Measurements from ENCODE around the gene CCDC40. TPM values are rescaled to one million over a fixed set of nuclear protein-coding genes. Genes with fewer than 3 reads are reported as not detected.
"Not testable (repeated sequence)": the region's sequence is repeated elsewhere in the genome, so short reads cannot be mapped to it uniquely, and the experiment has no call there.

The CCDC40 gene
- total and polyA plus RNA-seq, 2 experiments from 2014 or later, result 2.4 to 3.0 TPM

DNA sequence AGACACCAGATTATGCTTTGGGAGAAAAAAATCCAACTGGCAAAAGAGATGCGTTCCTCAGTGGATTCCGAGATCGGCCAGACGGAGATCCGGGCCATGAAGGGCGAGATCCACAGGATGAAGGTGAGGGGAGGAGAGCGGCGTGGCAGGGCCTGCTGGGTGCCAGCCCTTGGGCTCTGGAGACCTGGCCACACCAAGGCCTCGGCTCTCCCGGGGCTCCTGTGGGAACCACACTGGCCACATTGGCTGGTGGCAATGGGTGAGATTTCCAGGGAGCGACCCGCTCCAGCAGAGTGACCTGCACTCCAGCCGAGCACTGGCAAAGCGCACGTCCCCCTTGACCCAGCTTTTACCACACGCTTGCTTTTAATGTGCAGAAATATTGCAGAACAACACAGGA lies 53.3 kb downstream of the CCDC40 start:
- H3K27me3 ChIP-seq (replicated peaks; ENCODE audit: insufficient read depth), result no peaks in the 10 kb centered on the region
- TF ChIP-seq EZH2phosphoT487 (IDR thresholded peaks at IDR 0.05; ENCODE audit: insufficient read depth, low read depth) (no peak), EZH2 (IDR thresholded peaks at IDR 0.05; ENCODE audit: insufficient read depth, poor library complexity, severe bottlenecking) (no peak)

DNA sequence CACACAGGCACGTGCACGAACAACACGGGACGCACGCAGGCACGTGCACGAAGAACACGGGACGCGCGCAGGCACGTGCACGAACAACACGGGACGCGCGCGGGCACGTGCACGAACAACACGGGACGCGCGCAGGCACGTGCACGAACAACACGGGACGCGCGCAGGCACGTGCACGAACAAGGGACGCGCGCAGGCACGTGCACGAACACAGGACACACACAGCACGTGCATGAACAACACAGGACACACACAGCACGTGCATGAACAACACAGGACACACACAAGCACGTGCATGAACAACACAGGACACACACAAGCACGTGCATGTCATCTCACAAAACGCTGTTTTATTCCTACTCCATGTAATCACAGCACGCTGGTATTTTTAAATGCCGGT lies 53.7 kb downstream of the CCDC40 start:
- H3K9me2 ChIP-seq (ENCODE audit: insufficient read depth); H3K4me1 ChIP-seq (ENCODE audit: insufficient read depth); H3K27ac ChIP-seq; H3K27me3 ChIP-seq (replicated peaks; ENCODE audit: insufficient read depth); H3K36me3 ChIP-seq (ENCODE audit: low read depth); H4K20me1 ChIP-seq (ENCODE audit: insufficient read depth); H3F3A ChIP-seq (ENCODE audit: insufficient read depth); H3K79me2 ChIP-seq (ENCODE audit: insufficient read depth); H3K4me2 ChIP-seq (ENCODE audit: unreplicated experiment); DNase-seq; H3K4me3 ChIP-seq; H3K9ac ChIP-seq; in situ Hi-C loops (cut with MboI); H3K9me3 ChIP-seq (ENCODE audit: low read depth); H2AFZ ChIP-seq: not testable (repeated sequence)
- 87 to 91% methylated on average over 39 to 44 of the region's 44 CpGs for WGBS, 2 experiments (ENCODE audit: low coverage in 1 of 2, low lambda C conversion rate in 2 of 2, missing lambda C conversion rate in 2 of 2)

More for the DNA sequence above, 53.3 kb downstream of the CCDC40 start:
- in situ Hi-C loops (cut with MboI), result no loop called here
- H3K36me3 ChIP-seq (ENCODE audit: low read depth), result no peaks in the 10 kb centered on the region
- no peaks in the 10 kb centered on the region for H3K9me3 ChIP-seq (ENCODE audit: low read depth)
- DNase-seq, result no peak
- H2AFZ ChIP-seq, result no peak overlapping the region
- H3K4me3 ChIP-seq, result no peak overlapping the region
- H3K4me2 ChIP-seq (ENCODE audit: unreplicated experiment), result no peak overlapping the region
- no peaks in the 10 kb centered on the region for H3K79me2 ChIP-seq (ENCODE audit: insufficient read depth)
- no peaks in the 10 kb centered on the region for H4K20me1 ChIP-seq (ENCODE audit: insufficient read depth)
- H3F3A ChIP-seq (ENCODE audit: insufficient read depth), result no peaks in the 10 kb centered on the region
- H3K27ac ChIP-seq, result no peak overlapping the region
- WGBS, 2 experiments (ENCODE audit: low coverage in 1 of 2, low lambda C conversion rate in 2 of 2, missing lambda C conversion rate in 2 of 2), result 89 to 92% methylated on average over 11 to 16 of the region's 16 CpGs
- H3K9ac ChIP-seq, result no peak overlapping the region
- no peaks in the 10 kb centered on the region for H3K4me1 ChIP-seq (ENCODE audit: insufficient read depth)
- H3K9me2 ChIP-seq (ENCODE audit: insufficient read depth), result no peaks in the 10 kb centered on the region

DNA sequence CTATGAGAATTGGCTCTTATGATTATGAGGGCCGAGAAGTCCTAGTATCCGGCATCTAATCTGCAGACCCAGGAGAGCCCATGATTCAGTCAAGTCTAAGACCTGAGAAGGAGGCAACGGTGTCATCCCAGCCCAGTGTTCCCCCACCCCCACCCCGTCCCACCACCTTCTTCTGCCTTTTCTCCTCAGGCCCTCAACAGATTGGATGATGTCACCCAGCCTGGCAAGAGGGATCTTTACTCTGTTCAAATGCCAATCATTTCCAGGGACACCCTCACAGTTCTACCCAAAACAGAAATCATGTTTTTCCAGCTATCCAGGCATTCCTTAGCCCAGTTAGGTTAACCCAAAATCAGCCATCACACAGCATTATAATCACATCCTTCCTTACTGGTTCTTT lies 54.9 kb downstream of the CCDC40 start:
- H3K27me3 ChIP-seq (replicated peaks; ENCODE audit: insufficient read depth), result no peaks in the 10 kb centered on the region
- no peak overlapping the region for H3K4me2 ChIP-seq (ENCODE audit: unreplicated experiment)
- no peaks in the 10 kb centered on the region for H3K9me3 ChIP-seq (ENCODE audit: low read depth)
- H3K9ac ChIP-seq, result no peak overlapping the region
- no peaks in the 10 kb centered on the region for H4K20me1 ChIP-seq (ENCODE audit: insufficient read depth)
- no peaks in the 10 kb centered on the region for H3K79me2 ChIP-seq (ENCODE audit: insufficient read depth)
- DNase-seq, result no peak
- H3K36me3 ChIP-seq (ENCODE audit: low read depth), result no peaks in the 10 kb centered on the region
- no peak overlapping the region for H3K4me3 ChIP-seq
- H3K9me2 ChIP-seq (ENCODE audit: insufficient read depth), result no peaks in the 10 kb centered on the region
- TF ChIP-seq EZH2 (IDR thresholded peaks at IDR 0.05; ENCODE audit: insufficient read depth, poor library complexity, severe bottlenecking), result no peak
- no peak for TF ChIP-seq EZH2phosphoT487 (IDR thresholded peaks at IDR 0.05; ENCODE audit: insufficient read depth, low read depth)
- no peak overlapping the region for H2AFZ ChIP-seq
- H3K4me1 ChIP-seq (ENCODE audit: insufficient read depth), result no peaks in the 10 kb centered on the region
- no peaks in the 10 kb centered on the region for H3F3A ChIP-seq (ENCODE audit: insufficient read depth)
- in situ Hi-C loops (cut with MboI), result no loop called here
- WGBS, 2 experiments (ENCODE audit: low coverage in 1 of 2, low lambda C conversion rate in 2 of 2, missing lambda C conversion rate in 2 of 2), result 54 to 64% methylated on average over 4 of the region's 4 CpGs
- H3K27ac ChIP-seq, result no peak overlapping the region

DNA sequence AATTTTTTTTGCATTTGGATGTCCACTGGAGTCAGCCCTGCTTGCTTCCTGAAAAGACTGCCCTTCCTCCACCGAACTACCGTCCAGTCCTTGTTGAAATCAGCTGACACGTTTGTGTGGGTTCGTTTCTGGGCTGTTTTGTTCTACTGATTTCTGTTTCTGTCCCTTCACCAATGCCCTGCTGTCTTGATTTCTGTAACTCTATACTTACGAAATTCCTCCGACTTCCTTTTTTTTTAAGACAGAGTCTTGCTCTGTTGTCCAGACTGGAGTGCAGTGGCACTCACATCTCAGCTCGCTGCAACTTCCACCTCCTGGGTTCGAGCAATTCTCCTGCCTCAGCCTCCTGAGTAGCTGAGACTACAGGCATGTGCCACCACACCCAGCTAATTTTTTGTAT lies 56.5 kb downstream of the CCDC40 start:
- Histone ChIP-seq H3F3A (ENCODE audit: insufficient read depth) (no peaks in the 10 kb centered on the region), H3K4me2 (ENCODE audit: unreplicated experiment) (no peak overlapping the region), H3K4me1 (ENCODE audit: insufficient read depth) (no peaks in the 10 kb centered on the region), H3K4me3 (no peak overlapping the region), H3K9me2 (ENCODE audit: insufficient read depth) (no peaks in the 10 kb centered on the region), H3K27me3 (replicated peaks; ENCODE audit: insufficient read depth) (no peaks in the 10 kb centered on the region), H3K36me3 (ENCODE audit: low read depth) (no peaks in the 10 kb centered on the region), H3K9ac (no peak overlapping the region), H3K9me3 (ENCODE audit: low read depth) (no peaks in the 10 kb centered on the region), H3K79me2 (ENCODE audit: insufficient read depth) (no peaks in the 10 kb centered on the region), H4K20me1 (ENCODE audit: insufficient read depth) (no peaks in the 10 kb centered on the region), H3K27ac (no peak overlapping the region), H2AFZ (no peak overlapping the region)
- in situ Hi-C loops (cut with MboI), result no loop called here
- TF ChIP-seq EZH2 (IDR thresholded peaks at IDR 0.05; ENCODE audit: insufficient read depth, poor library complexity, severe bottlenecking), result no peak
- TF ChIP-seq EZH2phosphoT487 (IDR thresholded peaks at IDR 0.05; ENCODE audit: insufficient read depth, low read depth), result no peak
- DNase-seq, result no peak
- WGBS, 2 experiments (ENCODE audit: low coverage in 1 of 2, low lambda C conversion rate in 2 of 2, missing lambda C conversion rate in 2 of 2), result 54 to 59% methylated on average over 8 of the region's 8 CpGs

Measured in GM23248 (cell line).